Activated T-helper 17 cell treated with anti-CD3 and anti-CD28 coated beads, Interleukin-2, amount 50 U/mL, for 72 hours (primary cell): ENCODE results near the gene CABCOCO1. TPM values are rescaled to one million over a fixed set of nuclear protein-coding genes. Genes with fewer than 3 reads are reported as not detected.

ENCODE experiments used
- ATAC-seq: fragments of 150-1000 bp; cut with Tn5 transposase; replicated peaks from 2 replicates; pipeline ENCODE4 v1.10.0; 2021; ENCODE audit warnings: mild to moderate bottlenecking, moderate library complexity
- H3K27ac Mint-ChIP-seq: one replicate; pipeline ENCODE4 v1.8.0; 2022; ENCODE audit warnings: mixed read lengths
- H3K27me3 Mint-ChIP-seq: one replicate; pipeline ENCODE4 v1.8.0; 2022; ENCODE audit warnings: mixed read lengths
- H3K36me3 Mint-ChIP-seq: one replicate; pipeline ENCODE4 v1.8.0; 2022; ENCODE audit warnings: low read depth, mild to moderate bottlenecking, mixed read lengths
- H3K4me1 Mint-ChIP-seq: one replicate; pipeline ENCODE4 v1.8.0; 2022; ENCODE audit warnings: mixed read lengths
- H3K4me3 Mint-ChIP-seq: one replicate; pipeline ENCODE4 v1.8.0; 2022; ENCODE audit warnings: mild to moderate bottlenecking, mixed read lengths
- H3K9me3 Mint-ChIP-seq: one replicate; pipeline ENCODE4 v1.8.0; 2022; ENCODE audit warnings: mixed read lengths
- total RNA-seq, 2 donors: library from RNA; stranded (reverse); gene quantifications; one replicate each; pipeline ENCODE4 v1.2.3, GENCODE V29; 2022

CABCOCO1 gene
- total RNA-seq, 2 donors from 2014 or later, result not detected

DNA sequence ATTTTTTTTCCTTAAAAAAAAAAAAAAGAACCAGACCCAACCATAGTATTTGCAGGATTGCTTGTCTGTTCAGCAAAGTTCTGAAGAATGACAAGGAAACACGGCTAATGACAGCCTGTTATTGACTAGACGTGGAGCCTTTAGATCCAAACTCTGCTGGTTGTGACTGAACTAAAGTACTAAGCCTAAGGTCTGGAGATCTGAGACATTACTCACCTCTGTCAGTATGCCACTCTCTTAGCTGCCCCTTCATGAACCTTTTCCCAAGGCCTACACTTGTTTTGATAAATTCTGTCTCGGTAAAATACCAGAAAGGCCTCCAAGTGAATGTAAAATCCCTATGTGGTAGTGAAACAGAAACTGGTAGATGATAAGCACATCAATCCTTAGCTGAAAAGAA lies 101.0 kb downstream of the CABCOCO1 start:
- Mint-ChIP-seq H3K27me3 (no peaks in the 10 kb centered on the region), H3K36me3 (no peaks in the 10 kb centered on the region), H3K4me3 (no peak overlapping the region), H3K27ac (no peak overlapping the region), H3K9me3 (no peaks in the 10 kb centered on the region), H3K4me1 (peaks cover 9% of the 10 kb centered on the region)
- no peak for ATAC-seq

DNA sequence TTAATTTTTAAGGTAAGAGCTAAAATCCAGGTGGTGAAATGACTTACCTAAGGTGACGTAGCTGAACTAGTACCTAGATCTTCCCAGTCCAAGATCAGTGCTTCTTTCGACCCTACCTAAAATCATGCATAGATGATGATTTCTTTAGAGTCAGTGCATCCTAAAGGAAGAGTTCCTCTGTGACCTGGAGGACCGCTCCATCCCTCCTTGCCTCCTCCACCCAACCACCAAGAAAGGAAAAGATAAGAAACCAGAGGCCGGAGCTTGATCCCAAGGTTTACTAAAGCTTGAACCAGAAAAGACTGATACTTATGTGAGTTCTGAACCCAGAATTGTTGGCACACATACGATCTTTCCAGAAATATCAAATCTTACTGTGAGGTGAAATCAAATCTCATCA lies 101.8 kb downstream of the CABCOCO1 start:
- H3K9me3 Mint-ChIP-seq, result no peaks in the 10 kb centered on the region
- H3K4me3 Mint-ChIP-seq, result no peak overlapping the region
- no peak for ATAC-seq
- H3K4me1 Mint-ChIP-seq, result peaks cover 9% of the 10 kb centered on the region
- no peaks in the 10 kb centered on the region for H3K36me3 Mint-ChIP-seq
- H3K27me3 Mint-ChIP-seq, result no peaks in the 10 kb centered on the region
- H3K27ac Mint-ChIP-seq, result no peak overlapping the region

DNA sequence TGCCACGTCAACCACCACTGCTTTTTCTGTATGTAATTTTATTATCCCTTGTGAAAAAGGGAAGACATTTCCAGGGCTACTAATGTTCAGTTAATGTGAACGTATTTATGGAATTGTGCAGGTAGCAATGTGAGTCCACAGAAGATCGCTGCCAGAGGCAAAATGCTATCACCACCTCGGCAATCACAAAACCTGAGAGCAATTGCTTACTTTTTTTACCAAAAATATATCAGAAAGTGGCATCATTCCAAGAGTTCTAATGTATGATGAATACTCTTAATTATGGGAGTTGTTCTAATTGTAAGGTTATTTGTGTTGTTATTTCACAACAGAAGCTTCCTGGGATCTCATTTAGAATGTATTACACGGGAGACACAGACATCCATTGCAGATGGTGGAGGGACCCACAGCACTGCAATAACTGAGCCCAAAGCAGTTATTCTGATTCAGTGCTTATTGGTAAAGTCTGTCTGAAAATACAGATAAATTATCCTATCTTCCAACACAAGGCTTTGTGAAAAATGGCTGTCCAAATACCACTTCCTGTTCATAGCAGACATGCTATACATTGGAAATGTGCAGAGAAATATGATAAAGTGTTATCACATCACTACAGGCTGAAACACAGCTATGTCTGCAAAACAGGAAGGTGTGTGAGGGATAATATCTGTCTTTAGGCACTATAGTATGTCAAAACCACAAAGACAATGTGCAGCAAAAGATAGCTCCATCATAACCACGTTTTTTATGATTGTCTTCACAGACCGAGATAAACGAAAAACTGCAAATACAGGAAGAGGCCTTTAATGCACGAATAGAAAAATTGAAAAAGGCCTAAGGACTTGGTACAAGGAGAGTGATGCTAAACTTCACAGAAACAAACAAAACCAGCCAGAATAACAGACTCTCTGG lies 102.7 kb downstream of the CABCOCO1 start:
- Mint-ChIP-seq H3K27me3 (no peaks in the 10 kb centered on the region), H3K4me1 (peaks cover 9% of the 10 kb centered on the region), H3K36me3 (no peaks in the 10 kb centered on the region), H3K4me3 (peak overlapping the region; percentile 42), H3K27ac (peak overlapping the region; percentile 53), H3K9me3 (peaks cover 3% of the 10 kb centered on the region)
- ATAC-seq, result no peak

DNA sequence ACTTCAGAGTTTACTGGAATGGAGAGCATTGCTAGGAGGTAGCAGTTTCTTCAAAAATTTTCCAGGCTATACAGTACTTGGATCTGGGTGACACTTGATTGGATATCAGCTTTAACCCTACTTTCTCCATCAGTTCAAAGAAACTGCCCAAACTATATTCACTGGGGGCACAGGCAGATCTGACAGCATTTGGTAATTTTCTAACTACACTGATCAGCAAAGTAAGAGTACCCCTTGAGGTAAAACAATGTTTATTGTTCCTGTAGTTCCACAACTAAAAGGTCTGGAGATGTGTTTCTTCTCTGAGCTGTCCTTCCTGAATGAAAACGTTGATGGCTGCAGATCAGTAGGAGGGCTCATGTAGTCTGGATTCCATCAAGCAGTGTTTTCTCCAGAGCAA lies 104.2 kb downstream of the CABCOCO1 start:
- peaks cover 4% of the 10 kb centered on the region for H3K9me3 Mint-ChIP-seq

DNA sequence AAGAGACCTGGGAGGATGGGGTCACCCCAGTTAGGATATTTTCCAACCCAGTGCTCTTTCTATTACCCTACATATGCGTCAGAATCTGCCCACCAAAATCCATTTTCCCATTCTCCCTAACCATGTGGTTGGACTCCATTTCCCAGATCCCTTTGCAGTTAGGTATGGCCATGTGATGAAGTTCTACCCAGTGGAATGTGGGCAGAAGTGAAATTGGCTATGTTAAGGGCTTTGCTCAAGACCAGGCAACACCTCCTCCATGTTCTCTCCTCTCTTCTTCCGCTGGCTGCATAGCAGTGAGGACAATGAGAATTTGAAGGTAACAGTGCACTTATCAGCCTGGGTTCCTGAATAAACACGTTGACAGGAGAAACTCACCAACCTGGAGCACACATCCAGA lies 111.3 kb downstream of the CABCOCO1 start:
- H3K4me1 Mint-ChIP-seq, result no peaks in the 10 kb centered on the region
- H3K4me3 Mint-ChIP-seq, result no peak overlapping the region
- ATAC-seq, result no peak
- H3K27me3 Mint-ChIP-seq, result no peaks in the 10 kb centered on the region
- no peaks in the 10 kb centered on the region for H3K36me3 Mint-ChIP-seq
- H3K9me3 Mint-ChIP-seq, result peaks cover 4% of the 10 kb centered on the region
- H3K27ac Mint-ChIP-seq, result no peak overlapping the region

More for the DNA sequence above, 104.2 kb downstream of the CABCOCO1 start:
- ATAC-seq, result no peak
- no peaks in the 10 kb centered on the region for H3K27me3 Mint-ChIP-seq
- H3K4me1 Mint-ChIP-seq, result peaks cover 9% of the 10 kb centered on the region
- H3K27ac Mint-ChIP-seq, result no peak overlapping the region
- no peak overlapping the region for H3K4me3 Mint-ChIP-seq
- H3K36me3 Mint-ChIP-seq, result no peaks in the 10 kb centered on the region

DNA sequence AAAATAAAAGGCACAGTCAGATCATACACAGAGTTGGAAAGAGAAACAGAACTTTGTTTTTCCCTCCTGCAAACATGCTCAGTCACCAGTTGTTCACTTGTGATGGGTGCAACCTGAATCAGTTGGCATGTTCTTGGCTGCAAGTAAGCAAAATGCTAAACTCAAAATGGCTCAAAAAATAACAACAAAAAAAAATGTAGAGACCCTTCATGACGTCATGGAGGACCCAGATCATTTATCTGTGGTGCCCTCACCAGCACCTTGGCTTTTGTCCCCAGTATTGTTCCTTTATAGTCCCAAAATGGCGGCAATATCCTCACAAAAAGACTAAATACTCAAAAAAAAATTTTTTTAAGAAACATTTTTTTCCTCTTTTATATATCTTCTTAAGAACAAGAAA lies 112.4 kb downstream of the CABCOCO1 start:
- no peaks in the 10 kb centered on the region for H3K36me3 Mint-ChIP-seq
- H3K4me1 Mint-ChIP-seq, result peaks cover 4% of the 10 kb centered on the region
- ATAC-seq, result no peak
- H3K27me3 Mint-ChIP-seq, result no peaks in the 10 kb centered on the region
- H3K4me3 Mint-ChIP-seq, result no peak overlapping the region
- H3K27ac Mint-ChIP-seq, result no peak overlapping the region
- peaks cover 4% of the 10 kb centered on the region for H3K9me3 Mint-ChIP-seq

DNA sequence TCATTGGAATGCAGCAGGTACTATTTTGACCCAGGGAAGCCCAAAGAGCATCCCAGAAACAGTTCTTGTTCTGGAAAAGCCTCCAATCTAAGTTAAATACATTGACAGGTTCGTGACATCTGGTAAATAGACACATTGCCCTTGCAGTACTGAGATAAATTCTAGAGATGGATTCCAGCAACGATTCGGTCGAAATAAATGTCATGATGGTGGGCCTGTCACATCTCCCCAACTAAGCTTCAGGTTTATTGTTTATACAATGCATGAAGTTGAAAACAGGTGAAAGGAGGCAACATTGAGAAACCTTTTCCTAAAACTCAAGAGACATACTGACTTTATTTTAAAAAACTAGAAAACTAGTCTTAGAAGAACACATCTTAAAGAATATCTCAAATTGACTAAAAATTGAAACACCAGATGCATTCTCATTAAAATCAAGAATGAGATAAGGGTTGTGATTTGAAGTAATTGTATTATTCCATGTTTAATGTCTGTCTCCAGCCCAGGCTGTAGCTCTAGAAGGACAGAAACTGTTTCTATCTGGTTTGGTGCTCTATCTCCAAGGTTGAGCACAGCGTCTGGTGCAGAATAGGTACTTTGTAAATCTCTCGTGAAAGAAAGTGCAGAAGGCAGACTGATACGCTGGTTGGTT lies 114.0 kb downstream of the CABCOCO1 start:
- H3K4me1 Mint-ChIP-seq, result peaks cover 5% of the 10 kb centered on the region

DNA sequence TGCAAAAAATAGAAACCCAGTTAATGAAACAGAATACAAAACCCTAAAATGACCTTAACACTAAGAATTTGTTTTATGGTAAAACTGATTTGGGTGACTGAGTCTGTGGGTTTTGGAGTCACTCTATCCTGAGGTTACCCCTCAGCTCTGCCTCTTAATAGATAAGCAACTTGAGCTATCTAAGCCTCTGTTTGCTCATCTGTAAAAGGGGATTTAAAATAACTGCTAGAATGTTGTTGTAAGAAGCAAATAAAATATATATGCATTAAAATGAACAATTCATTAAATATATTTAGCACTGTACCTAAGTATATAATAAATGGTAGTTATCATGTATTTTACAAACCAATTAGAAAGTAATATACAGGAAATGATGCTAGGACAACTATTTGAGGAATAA lies 115.4 kb downstream of the CABCOCO1 start:
- Mint-ChIP-seq H3K27ac (no peak overlapping the region), H3K9me3 (no peaks in the 10 kb centered on the region), H3K4me3 (no peak overlapping the region), H3K27me3 (no peaks in the 10 kb centered on the region), H3K36me3 (no peaks in the 10 kb centered on the region), H3K4me1 (peaks cover 11% of the 10 kb centered on the region)
- no peak for ATAC-seq

More for the DNA sequence above, 114.0 kb downstream of the CABCOCO1 start:
- H3K9me3 Mint-ChIP-seq, result no peaks in the 10 kb centered on the region
- no peaks in the 10 kb centered on the region for H3K36me3 Mint-ChIP-seq
- ATAC-seq, result no peak
- no peak overlapping the region for H3K4me3 Mint-ChIP-seq
- H3K27ac Mint-ChIP-seq, result no peak overlapping the region
- no peaks in the 10 kb centered on the region for H3K27me3 Mint-ChIP-seq

DNA sequence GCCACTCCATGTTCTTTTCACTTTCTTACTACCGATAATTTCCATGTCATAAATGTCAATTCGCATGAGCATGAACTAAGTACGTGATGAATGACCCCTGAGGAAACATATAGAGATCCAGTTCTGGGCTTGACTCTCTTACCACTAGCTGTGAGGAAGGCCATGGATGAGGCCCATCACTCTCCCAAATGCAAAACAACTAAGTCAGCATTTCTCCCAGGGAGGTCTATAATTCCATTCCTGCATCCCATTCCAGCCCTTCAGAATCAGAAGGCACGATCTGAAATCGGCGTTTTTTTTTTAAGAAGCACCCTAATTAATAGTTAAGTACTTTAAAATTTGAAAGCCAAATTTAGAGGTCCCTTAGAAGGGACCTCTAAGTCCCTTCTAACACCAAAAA lies 116.5 kb downstream of the CABCOCO1 start:
- H3K27me3 Mint-ChIP-seq, result no peaks in the 10 kb centered on the region
- H3K9me3 Mint-ChIP-seq, result no peaks in the 10 kb centered on the region
- H3K4me3 Mint-ChIP-seq, result no peak overlapping the region
- peaks cover 11% of the 10 kb centered on the region for H3K4me1 Mint-ChIP-seq
- no peaks in the 10 kb centered on the region for H3K36me3 Mint-ChIP-seq
- no peak overlapping the region for H3K27ac Mint-ChIP-seq
- no peak for ATAC-seq

DNA sequence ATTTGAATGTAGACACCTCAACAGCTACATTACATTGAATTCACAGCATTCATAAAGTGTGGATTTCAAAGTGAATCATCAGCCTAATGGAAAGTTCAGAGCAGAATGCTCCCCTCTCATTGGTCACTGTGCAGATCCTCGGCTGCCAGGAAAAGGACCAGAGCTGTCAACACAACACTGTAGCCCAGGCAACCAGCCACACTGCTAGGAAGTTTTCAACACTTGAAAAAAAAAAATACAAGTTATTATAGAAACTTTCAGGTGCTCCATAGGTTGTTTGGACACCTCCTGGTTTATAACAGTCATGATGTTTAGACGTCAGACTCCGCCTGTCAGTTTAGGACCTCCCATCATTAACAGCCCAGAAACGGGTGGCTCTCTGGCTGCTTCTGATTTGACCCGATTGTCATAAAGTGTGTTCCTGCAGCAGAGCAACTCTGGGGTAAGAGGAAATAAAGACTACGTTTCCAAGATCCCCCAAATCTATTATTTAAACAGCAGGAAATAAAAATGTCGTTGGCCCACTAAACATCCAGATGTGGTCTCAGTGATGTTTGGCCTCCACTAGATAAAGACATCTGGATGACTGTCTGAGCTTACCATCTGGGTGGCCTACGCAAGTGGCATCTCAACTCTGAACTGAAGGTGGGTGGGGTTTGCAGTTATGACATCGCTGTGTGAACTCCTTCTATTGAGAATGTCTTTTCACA lies 117.4 kb downstream of the CABCOCO1 start:
- H3K27me3 Mint-ChIP-seq, result no peaks in the 10 kb centered on the region
- no peaks in the 10 kb centered on the region for H3K36me3 Mint-ChIP-seq
- H3K4me1 Mint-ChIP-seq, result peaks cover 16% of the 10 kb centered on the region
- peak; percentile 38 for ATAC-seq
- no peak overlapping the region for H3K27ac Mint-ChIP-seq
- H3K4me3 Mint-ChIP-seq, result no peak overlapping the region
- H3K9me3 Mint-ChIP-seq, result no peaks in the 10 kb centered on the region

DNA sequence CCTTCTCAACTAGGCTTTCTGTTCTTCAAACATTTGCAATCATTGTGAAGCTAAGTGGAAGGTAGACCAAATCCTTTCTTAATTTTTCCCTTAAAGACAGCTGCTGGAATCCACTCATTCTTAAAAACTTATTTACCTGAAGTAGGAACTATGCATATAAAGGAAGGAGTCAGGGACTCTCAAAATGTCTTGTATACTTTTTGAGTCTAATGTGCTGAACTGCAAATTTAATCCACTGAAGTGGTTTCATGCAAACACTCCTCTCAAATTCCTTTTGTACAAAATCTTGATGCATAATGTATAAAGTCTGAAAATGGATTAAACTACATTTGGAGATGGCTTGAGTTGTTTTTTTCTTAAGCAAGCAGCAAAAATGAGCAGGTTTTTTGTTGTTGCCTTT lies 118.0 kb downstream of the CABCOCO1 start:
- Mint-ChIP-seq H3K27me3 (no peaks in the 10 kb centered on the region), H3K9me3 (no peaks in the 10 kb centered on the region), H3K4me3 (no peak overlapping the region), H3K4me1 (peaks cover 17% of the 10 kb centered on the region), H3K27ac (no peak overlapping the region), H3K36me3 (no peaks in the 10 kb centered on the region)
- ATAC-seq, result no peak

DNA sequence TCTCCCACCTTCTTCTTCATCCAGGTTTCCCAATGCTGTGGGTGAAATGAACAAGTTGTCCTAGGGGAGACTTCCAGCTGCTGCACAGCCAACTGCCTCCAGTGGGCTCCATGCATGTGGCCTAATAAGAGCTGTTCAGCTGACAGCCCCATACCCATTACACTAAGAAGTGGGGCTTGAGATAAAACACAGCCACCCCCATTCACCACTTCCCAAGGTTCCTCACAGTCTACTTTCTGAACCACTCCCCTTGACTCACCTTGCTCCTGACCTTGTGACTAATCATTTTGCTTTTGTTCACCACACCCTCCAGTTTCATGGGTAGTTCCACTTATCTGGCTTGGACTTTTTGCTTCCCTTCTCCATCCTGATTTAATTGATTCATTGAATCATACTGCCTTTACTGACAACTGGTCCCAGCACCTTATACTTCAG lies 119.3 kb downstream of the CABCOCO1 start:
- no peak overlapping the region for H3K27ac Mint-ChIP-seq
- H3K4me3 Mint-ChIP-seq, result no peak overlapping the region
- no peaks in the 10 kb centered on the region for H3K36me3 Mint-ChIP-seq
- H3K4me1 Mint-ChIP-seq, result peaks cover 17% of the 10 kb centered on the region
- ATAC-seq, result peak; percentile 65
- H3K27me3 Mint-ChIP-seq, result no peaks in the 10 kb centered on the region
- H3K9me3 Mint-ChIP-seq, result no peaks in the 10 kb centered on the region

DNA sequence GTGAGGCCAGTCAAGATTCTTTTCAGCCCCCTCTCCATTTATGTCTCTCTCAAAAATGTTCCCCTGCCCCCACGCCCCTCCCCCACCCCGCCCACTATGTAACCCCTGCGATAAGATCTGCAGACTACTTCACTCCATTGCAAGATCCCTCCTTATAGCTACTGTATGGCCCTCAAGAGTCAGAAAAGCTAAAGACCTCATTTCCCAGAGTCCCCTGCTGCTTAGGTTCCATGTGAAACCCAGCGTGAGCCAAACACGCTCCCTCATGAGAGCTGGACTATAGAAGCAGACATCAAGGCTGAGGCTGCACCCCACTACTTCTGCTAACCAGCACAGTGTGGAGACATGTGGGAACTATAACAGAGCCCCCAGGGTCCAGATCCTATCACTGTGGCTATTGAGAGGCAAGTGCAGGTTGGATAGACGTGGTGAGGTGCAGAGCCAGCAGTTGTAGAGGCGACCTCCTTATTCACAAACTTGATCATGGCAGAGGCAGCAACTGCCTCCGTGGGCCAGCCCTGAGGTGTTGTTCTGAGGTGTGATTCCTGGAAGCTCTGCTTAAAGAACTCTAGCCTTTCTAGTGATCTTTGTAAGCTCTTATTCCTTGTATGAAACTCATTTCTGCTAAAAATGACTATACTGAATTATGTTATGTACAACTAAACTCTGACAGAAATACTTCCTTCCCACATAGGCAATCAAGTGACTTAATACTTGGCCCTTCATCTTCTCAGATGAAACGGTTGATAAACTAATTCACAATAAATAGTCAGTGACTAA lies 121.8 kb downstream of the CABCOCO1 start:
- peak; percentile 80 for ATAC-seq
- Mint-ChIP-seq H3K27me3 (no peaks in the 10 kb centered on the region), H3K4me3 (peak overlapping the region; percentile 34), H3K9me3 (no peaks in the 10 kb centered on the region), H3K4me1 (peaks cover 17% of the 10 kb centered on the region), H3K36me3 (no peaks in the 10 kb centered on the region), H3K27ac (peak overlapping the region; percentile 74)

DNA sequence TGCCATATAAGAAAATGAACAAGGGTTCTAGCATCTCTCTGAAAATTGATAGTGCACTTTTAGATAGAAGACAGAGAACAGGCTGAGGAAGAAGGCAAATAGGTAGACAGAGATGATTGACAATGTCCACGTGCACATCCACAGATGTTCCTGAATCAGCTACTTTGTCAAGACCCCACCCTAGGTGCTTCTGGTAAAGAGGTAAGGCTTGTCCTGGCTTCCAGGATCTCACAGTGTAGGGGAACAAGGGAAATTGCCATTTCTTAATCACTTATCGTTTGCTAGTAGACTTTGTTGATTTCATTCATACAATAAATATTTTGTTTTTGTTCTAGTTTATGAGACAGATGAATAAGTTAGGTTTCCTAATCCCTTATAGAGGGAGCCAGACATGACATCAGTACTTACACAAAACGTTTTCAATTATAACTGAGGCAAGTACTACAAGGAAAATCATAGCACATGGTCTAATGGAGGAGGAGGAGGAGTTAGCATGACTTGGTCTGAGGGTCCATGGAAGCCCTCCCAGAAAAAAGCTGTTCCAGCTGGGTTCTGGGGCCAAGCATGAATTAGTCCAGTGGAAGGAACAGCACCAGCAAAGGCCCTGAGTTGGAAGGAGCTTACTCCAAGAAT lies 122.9 kb downstream of the CABCOCO1 start:
- Mint-ChIP-seq H3K27me3 (no peaks in the 10 kb centered on the region), H3K36me3 (no peaks in the 10 kb centered on the region), H3K27ac (peak overlapping the region; percentile 74), H3K9me3 (no peaks in the 10 kb centered on the region), H3K4me1 (peaks cover 13% of the 10 kb centered on the region), H3K4me3 (no peak overlapping the region)
- no peak for ATAC-seq
